ENCODE data around the gene FRS3.

The FRS3 gene

DNA sequence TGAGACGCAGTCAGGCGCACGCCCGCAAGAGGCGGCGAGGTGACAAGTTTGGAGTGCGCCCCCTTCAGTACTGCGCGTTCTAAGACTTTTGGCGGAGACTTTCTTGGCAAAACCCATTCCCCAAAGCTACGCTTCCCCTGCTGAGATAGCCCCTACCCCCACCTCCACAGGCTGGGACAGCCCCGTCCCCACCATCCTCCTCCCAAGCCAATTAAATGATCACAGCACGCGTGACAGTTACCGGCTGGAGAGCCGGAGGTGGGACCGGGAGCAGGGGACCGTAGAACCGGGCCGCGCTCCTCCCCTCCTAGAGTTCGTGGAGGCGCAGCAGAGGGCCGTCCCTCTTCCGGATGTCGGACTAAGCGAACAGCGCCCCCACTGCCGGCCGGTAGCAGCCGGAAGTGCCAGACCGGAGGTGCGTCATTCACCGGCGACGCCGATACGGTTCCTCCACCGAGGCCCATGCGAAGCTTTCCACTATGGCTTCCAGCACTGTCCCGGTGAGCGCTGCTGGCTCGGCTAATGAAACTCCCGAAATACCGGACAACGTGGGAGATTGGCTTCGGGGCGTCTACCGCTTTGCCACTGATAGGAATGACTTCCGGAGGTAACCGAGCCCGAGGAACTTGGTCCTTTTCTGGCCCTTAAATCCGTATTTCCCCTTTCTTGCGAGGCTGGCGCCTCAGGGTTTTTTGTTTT is 7.7 kb upstream of the FRS3 start, which contains the start of gene TOMM6:
Gene TOMM6 (plus strand): TSS at position 476 of the 699 bp plus-strand sequence. CDS start 4 bp downstream, at position 480.
- peak within 1 kb of the TSS; percentile 83 for H3K27ac ChIP-seq (ENCODE audit: low read depth, low read length)
- H3K9me2 ChIP-seq (replicated peaks; ENCODE audit: insufficient read depth, low read length), result no peaks in the 10 kb centered on the region
- H3F3A ChIP-seq (ENCODE audit: insufficient read depth), result peaks cover 30% of the 10 kb centered on the region
- peaks cover 24% of the 10 kb centered on the region for H3K36me3 ChIP-seq (ENCODE audit: low read length)
- TF ChIP-seq CTCF (IDR thresholded peaks at IDR 0.05; ENCODE audit: insufficient read depth, low read length, poor library complexity, severe bottlenecking), result peak; percentile 98
- no peak for TF ChIP-seq EZH2phosphoT487 (conservative IDR thresholded peaks at IDR 0.05; ENCODE audit: low read length)
- peaks cover 17% of the 10 kb centered on the region for H3K79me2 ChIP-seq (ENCODE audit: insufficient read depth, low read length)
- H3K9me3 ChIP-seq (ENCODE audit: insufficient read depth, low read length), result no peaks in the 10 kb centered on the region
- no peaks in the 10 kb centered on the region for H4K20me1 ChIP-seq (ENCODE audit: low read depth, low read length)
- H2AFZ ChIP-seq (ENCODE audit: low read depth, low read length, severe bottlenecking), result peak within 1 kb of the TSS; percentile 29
- H3K9ac ChIP-seq (ENCODE audit: low read length), result peak within 1 kb of the TSS; percentile 90
- H3K27me3 ChIP-seq (ENCODE audit: low read length), result no peaks in the 10 kb centered on the region
- peak within 1 kb of the TSS; percentile 77 for H3K4me2 ChIP-seq (ENCODE audit: low read depth, low read length, poor library complexity, severe bottlenecking)
- peak within 1 kb of the TSS; percentile 86 for H3K4me3 ChIP-seq (ENCODE audit: insufficient read depth, low read length, poor library complexity, severe bottlenecking)

- Histone ChIP-seq H3K4me2 (ENCODE audit: low read depth, low read length, poor library complexity, severe bottlenecking) (peak overlapping the region; percentile 77), H3K4me3 (ENCODE audit: insufficient read depth, low read length, poor library complexity, severe bottlenecking) (peak overlapping the region; percentile 86), H2AFZ (ENCODE audit: low read depth, low read length, severe bottlenecking) (peak overlapping the region; percentile 56), H3K9me3 (ENCODE audit: insufficient read depth, low read length) (no peaks in the 10 kb centered on the region), H4K20me1 (ENCODE audit: low read depth, low read length) (no peaks in the 10 kb centered on the region), H3K27me3 (ENCODE audit: low read length) (no peaks in the 10 kb centered on the region), H3K27ac (ENCODE audit: low read depth, low read length) (peak overlapping the region; percentile 83), H3F3A (ENCODE audit: insufficient read depth) (peaks cover 25% of the 10 kb centered on the region), H3K36me3 (ENCODE audit: low read length) (peaks cover 21% of the 10 kb centered on the region), H3K79me2 (ENCODE audit: insufficient read depth, low read length) (peaks cover 17% of the 10 kb centered on the region), H3K9me2 (replicated peaks; ENCODE audit: insufficient read depth, low read length) (no peaks in the 10 kb centered on the region), H3K9ac (ENCODE audit: low read length) (peak overlapping the region; percentile 90)
- TF ChIP-seq EZH2phosphoT487 (conservative IDR thresholded peaks at IDR 0.05; ENCODE audit: low read length), result no peak
- peak; percentile 96 for TF ChIP-seq CTCF (IDR thresholded peaks at IDR 0.05; ENCODE audit: insufficient read depth, low read length, poor library complexity, severe bottlenecking)
Observed at GRCh38 chr6:41786451-41787218, 6.9 kb upstream of the FRS3 start.

- peak overlapping the region; percentile 77 for H3K4me2 ChIP-seq (ENCODE audit: low read depth, low read length, poor library complexity, severe bottlenecking)
- H3K9me3 ChIP-seq (ENCODE audit: insufficient read depth, low read length), result no peaks in the 10 kb centered on the region
- no peaks in the 10 kb centered on the region for H3K9me2 ChIP-seq (replicated peaks; ENCODE audit: insufficient read depth, low read length)
- peaks cover 17% of the 10 kb centered on the region for H3K79me2 ChIP-seq (ENCODE audit: insufficient read depth, low read length)
- H4K20me1 ChIP-seq (ENCODE audit: low read depth, low read length), result no peaks in the 10 kb centered on the region
- TF ChIP-seq EZH2phosphoT487 (conservative IDR thresholded peaks at IDR 0.05; ENCODE audit: low read length) (no peak), CTCF (IDR thresholded peaks at IDR 0.05; ENCODE audit: insufficient read depth, low read length, poor library complexity, severe bottlenecking) (no peak)
- H3K27ac ChIP-seq (ENCODE audit: low read depth, low read length), result no peak overlapping the region
- H3K27me3 ChIP-seq (ENCODE audit: low read length), result no peaks in the 10 kb centered on the region
- peak overlapping the region; percentile 90 for H3K9ac ChIP-seq (ENCODE audit: low read length)
- peak overlapping the region; percentile 86 for H3K4me3 ChIP-seq (ENCODE audit: insufficient read depth, low read length, poor library complexity, severe bottlenecking)
- H3F3A ChIP-seq (ENCODE audit: insufficient read depth), result peaks cover 25% of the 10 kb centered on the region
- H2AFZ ChIP-seq (ENCODE audit: low read depth, low read length, severe bottlenecking), result peak overlapping the region; percentile 56
- peaks cover 15% of the 10 kb centered on the region for H3K36me3 ChIP-seq (ENCODE audit: low read length)
Observed at GRCh38 chr6:41785689-41786450, 6.2 kb upstream of the FRS3 start.
